ENCODE results near the gene KLHDC9. TPM values are rescaled to one million over a fixed set of nuclear protein-coding genes. Genes with fewer than 3 reads are reported as not detected.
A peak's percentile ranks its signal among the peaks of the same experiment; 100 is the strongest.

KLHDC9 gene
- total RNA-seq, 1 donor from 2014 or later = 14.3 TPM

GRCh38 chr1:161072751-161073449 is 25.3 kb upstream of the KLHDC9 start:
- DNase-seq (ENCODE audit: extremely low spot score, unreplicated experiment) = no peak
- Mint-ChIP-seq H3K27ac (peak overlapping the region; percentile 91), H3K36me3 (peaks cover 4% of the 10 kb centered on the region), H3K4me3 (no peak overlapping the region), H3K27me3 (no peaks in the 10 kb centered on the region), H3K4me1 (ENCODE audit: unreplicated experiment) (no peaks in the 10 kb centered on the region), H3K9me3 (no peaks in the 10 kb centered on the region)
- TF ChIP-seq CTCF (conservative IDR thresholded peaks at IDR 0.05) = no peak

GRCh38 chr1:161073474-161074121 is 24.6 kb upstream of the KLHDC9 start:
- no peak for DNase-seq (ENCODE audit: extremely low spot score, unreplicated experiment)
- H3K9me3 Mint-ChIP-seq = no peaks in the 10 kb centered on the region
- peak overlapping the region; percentile 91 for H3K27ac Mint-ChIP-seq
- H3K4me1 Mint-ChIP-seq (ENCODE audit: unreplicated experiment) = no peaks in the 10 kb centered on the region
- H3K4me3 Mint-ChIP-seq = peak overlapping the region; percentile 11
- no peaks in the 10 kb centered on the region for H3K27me3 Mint-ChIP-seq
- peaks cover 4% of the 10 kb centered on the region for H3K36me3 Mint-ChIP-seq
- no peak for TF ChIP-seq CTCF (conservative IDR thresholded peaks at IDR 0.05)

- no peak for TF ChIP-seq CTCF (conservative IDR thresholded peaks at IDR 0.05)
- Mint-ChIP-seq H3K4me3 (peak overlapping the region; percentile 55), H3K27ac (peak overlapping the region; percentile 91), H3K9me3 (no peaks in the 10 kb centered on the region), H3K27me3 (no peaks in the 10 kb centered on the region), H3K4me1 (ENCODE audit: unreplicated experiment) (no peaks in the 10 kb centered on the region), H3K36me3 (peaks cover 8% of the 10 kb centered on the region)
- DNase-seq (ENCODE audit: extremely low spot score, unreplicated experiment) = no peak
These were observed 23.3 kb upstream of the KLHDC9 start for GRCh38 chr1:161074676-161075368.

GRCh38 chr1:161076410-161076809 is 21.8 kb upstream of the KLHDC9 start:
- Mint-ChIP-seq H3K9me3 (no peaks in the 10 kb centered on the region), H3K27me3 (no peaks in the 10 kb centered on the region), H3K4me1 (ENCODE audit: unreplicated experiment) (peaks cover 11% of the 10 kb centered on the region), H3K27ac (peak overlapping the region; percentile 86), H3K4me3 (peak overlapping the region; percentile 55), H3K36me3 (peaks cover 19% of the 10 kb centered on the region)
- no peak for TF ChIP-seq CTCF (conservative IDR thresholded peaks at IDR 0.05)
- DNase-seq (ENCODE audit: extremely low spot score, unreplicated experiment) = no peak

GRCh38 chr1:161077426-161077825 is 20.7 kb upstream of the KLHDC9 start:
- no peak for TF ChIP-seq CTCF (conservative IDR thresholded peaks at IDR 0.05)
- Mint-ChIP-seq H3K27me3 (no peaks in the 10 kb centered on the region), H3K4me1 (ENCODE audit: unreplicated experiment) (peaks cover 11% of the 10 kb centered on the region), H3K4me3 (no peak overlapping the region), H3K27ac (no peak overlapping the region), H3K9me3 (no peaks in the 10 kb centered on the region), H3K36me3 (peaks cover 15% of the 10 kb centered on the region)
- DNase-seq (ENCODE audit: extremely low spot score, unreplicated experiment) = no peak
